Measurements from ENCODE around the gene TMEM53.

The TMEM53 gene

DNA sequence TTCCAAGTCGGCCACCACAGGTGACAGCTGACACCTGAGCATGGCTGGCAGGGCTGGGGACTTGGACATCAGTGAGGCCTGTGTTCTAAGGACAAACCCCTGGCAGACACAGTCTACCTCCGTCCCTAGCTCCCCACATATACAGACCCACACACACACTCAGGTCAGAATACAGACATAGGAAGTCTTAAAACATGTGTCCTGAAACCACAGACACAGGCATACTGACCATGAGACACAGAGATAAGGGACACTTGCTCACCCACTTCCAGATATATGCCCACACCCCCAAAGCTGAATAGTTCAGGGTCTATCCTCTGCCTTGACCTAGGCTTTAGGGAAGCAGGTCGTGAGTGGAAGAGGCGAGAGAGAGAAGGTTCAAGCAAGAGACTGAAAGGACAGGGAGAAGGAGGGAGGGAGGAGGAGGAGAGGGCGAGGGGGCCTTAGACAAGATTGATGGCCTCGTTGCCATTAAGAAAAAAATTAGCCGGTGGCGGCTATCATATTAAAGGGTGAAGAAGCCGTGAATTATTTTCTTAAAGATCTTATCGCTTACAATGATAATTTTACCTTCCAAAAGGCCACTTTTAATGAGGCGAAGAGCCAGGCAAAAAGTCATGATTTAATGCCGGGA is 49.9 kb downstream of the TMEM53 start:
- DNase-seq = no peak

DNA sequence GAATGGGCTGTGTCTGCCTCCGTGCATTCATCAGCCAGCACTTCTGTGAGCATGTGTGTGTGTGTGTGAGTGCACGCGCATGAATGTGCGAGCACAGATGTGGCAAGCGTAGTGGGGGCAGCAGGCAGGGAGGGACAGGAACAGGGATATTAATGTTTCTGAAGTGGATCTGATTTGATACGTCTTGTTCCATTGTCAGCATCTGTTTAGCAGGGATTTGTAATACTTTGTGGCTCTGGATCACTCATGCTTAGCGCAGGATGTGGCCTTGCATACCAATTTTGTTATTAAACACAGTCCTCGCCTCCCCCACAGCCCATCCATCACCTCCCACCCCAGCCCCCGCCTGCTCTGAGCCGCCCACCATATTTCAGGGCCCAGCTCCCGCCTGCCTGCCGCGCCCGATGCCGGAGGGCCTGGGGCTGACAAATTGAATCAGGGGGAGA is 52.4 kb downstream of the TMEM53 start:
- DNase-seq = no peak

DNA sequence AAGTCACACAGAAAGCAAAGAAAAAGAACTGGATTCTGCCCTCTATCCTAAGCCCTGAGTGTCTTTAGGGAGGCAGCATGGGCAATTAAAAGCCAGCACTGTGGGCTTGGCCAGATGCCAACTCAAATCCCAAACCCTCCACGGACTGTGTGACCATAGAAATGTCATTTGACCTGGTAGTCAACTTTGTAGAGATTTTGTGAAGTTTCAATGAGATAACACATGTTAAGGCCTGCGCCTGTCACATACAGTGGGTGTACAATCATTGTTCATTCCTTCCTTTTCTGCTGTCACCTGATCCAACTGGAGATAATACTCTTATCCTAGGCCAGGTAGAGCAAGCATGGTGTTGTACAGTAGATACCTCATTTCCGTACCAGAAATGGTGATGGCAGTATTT is 54.2 kb downstream of the TMEM53 start:
- DNase-seq = no peak

GRCh38 chr1:44619261-44619900 is 54.9 kb downstream of the TMEM53 start:
- no peak for DNase-seq

GRCh38 chr1:44617703-44618029 is 56.6 kb downstream of the TMEM53 start:
- DNase-seq = no peak

DNA sequence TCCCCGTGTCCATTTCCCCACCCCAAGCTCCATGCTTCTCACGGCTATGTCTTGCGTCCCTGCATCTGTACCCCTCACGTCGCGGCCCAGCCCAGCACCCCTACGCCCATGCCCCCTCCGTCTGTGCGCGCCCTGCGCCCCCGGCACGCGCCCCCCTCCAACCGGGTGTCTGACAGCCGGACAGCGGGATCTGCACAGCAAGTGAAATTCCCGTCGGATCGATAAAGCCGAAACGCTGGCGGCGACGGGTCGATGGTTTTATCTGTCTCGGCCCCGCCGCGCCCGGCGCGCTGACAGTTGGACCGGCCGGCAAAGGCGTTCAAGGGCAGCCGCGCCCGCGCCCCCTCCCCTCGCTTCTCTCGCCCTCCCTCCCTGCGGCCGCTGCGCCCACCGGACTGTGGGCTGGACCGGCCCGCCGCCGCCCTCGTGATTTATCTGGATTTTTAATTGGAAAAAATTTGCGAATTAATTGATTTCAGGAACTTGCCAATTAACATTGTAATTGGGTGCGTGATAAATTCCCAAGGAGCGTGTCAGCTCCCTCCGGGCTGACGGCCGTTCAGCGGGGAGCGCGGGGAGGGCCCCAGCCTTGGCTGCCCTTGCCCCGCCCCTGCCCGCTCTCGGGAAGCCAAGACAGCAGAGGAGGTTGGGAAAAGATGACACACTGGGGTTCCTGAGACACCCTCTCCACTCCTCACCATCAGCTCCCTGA is 57.1 kb downstream of the TMEM53 start:
- DNase-seq = no peak

- DNase-seq = no peak
Measured at GRCh38 chr1:44616284-44616990, 57.8 kb downstream of the TMEM53 start.

- DNase-seq = no peak
Measured at GRCh38 chr1:44613941-44614340, 60.3 kb downstream of the TMEM53 start.

GRCh38 chr1:44611866-44612265 is 62.4 kb downstream of the TMEM53 start:
- no peak for DNase-seq

GRCh38 chr1:44611419-44611818 is 62.9 kb downstream of the TMEM53 start:
- no peak for DNase-seq

GRCh38 chr1:44610527-44611148 is 63.6 kb downstream of the TMEM53 start:
- DNase-seq = no peak

GRCh38 chr1:44609768-44610526 is 64.3 kb downstream of the TMEM53 start:
- DNase-seq = no peak

DNA sequence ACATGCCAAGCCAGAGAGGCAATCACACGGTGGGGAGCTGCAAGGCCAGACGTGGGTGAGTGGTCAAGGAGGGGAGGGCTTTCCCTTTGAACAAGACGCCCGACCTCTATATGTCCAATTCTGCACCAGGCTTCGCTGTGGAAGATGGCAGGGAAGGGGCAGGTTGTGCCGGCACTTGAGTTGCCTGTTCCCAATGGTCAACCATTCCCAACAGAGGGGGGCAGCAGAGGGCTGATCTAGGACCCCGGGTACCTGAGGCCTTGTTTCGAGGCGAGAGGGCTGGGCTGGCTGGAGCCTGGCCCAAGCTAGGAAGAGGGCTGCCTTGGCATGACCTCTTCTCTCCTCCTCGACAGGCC is 64.9 kb downstream of the TMEM53 start:
- peak; percentile 16 for DNase-seq

DNA sequence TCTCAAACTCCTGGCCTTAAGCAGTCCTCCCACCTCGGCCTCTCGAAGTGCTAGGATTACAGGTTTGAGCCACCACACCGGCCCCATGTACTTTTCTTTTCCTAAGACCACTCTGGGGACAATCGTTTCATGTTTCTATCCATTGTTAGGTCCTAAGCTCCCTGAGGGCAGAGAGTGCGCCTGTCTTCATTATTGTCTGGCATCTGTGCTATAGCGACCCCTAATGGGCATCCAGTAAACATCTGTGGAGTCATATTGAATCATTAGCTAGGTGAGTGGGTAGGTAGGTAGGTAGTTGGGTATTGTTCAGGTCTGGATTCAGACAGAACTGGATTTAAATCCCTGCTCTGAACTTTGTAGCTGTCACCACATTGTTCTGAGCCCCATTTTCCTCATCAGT is 66.1 kb downstream of the TMEM53 start:
- DNase-seq = no peak

DNA sequence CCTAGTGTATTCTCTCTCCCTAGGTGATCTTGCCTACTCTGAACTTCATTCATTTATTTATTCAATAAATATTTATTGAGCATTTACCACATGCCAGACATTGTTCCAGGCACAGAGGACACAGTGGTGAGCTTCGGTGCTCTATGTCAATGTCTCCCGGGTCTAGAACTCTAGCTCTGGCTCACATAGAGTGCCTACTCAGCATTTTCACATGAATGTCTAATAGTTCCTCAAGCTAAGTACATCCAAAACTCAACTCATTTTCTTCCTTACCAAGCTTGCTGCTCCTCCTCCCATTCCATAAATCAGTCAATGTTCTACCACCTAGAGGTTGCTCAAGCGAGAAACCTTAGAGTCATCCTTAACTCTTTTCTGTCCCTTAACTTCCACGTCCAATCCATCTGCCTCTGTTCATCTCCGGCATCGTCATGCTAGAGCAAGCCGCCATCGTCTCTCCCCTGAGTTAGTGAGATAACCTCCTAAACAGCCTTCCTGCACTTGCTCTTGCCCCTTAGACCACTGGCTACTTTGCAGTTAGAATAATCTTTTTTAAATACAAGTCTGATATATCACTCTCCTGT is 67.5 kb downstream of the TMEM53 start:
- no peak for DNase-seq

DNA sequence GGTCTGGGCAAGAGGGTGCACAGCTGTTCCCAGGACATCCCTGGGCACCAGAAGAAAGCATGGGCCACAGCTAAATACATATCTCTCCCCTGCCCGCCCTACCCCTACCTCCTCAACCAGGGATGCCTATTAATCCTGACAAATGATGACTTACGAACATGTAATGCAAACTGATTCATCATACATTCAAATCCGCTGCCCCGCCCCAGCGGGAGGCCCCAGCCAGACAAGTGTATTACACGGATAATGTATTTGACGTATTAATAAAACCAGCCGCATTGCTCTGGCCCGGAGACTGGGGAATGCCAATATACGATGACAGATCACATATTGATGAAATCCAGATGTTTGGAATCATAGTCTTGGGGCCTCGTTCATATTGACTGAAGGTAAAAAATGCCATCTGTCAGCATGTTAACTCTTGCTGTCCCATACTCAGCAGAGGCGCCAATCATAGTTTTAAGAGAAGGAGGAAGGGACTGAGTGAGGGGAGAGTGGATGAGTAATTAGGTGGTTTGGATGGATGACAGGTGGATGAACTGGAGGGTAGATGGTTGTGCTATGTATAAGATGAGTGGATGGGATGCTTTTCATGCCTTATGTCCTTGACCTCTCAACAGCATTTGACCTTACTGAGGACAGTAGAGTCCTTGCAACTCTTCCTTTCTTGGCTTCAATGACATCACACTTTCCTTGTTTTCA is 68.2 kb downstream of the TMEM53 start:
- DNase-seq = no peak

- no peak for DNase-seq
Measured at GRCh38 chr1:44604157-44604955, 69.9 kb downstream of the TMEM53 start.

DNA sequence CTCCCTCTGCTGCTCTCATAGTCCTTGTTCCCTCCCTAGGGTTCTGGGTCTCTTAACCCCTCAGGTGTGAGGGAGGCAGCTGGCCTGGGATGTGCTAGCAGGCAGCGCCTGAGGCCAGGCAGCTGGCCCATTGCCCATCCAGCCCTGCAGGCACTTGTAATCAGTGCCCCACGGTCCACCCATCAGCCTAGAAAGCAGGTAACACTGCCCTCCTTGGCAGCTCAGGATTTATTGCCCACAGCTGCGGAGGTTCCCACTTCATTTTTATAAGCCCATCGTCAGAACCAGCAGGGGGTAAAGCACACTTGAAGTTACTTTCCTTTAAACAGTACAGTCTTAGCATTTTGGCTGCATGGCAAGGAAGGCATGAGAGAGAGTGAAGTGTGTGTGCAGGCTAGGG is 70.6 kb downstream of the TMEM53 start:
- no peak for DNase-seq

Measured in T-helper 9 cell (primary cell).